H1 (cell line): ENCODE measurements around the gene LTBP1. TPM values are rescaled to one million over a fixed set of nuclear protein-coding genes. Genes with fewer than 3 reads are reported as not detected.

Experiments used
- CTCF ChIA-PET: fragments of 300-600 bp; sonication (Branson Sonifier 250); formaldehyde crosslinking; loops from one replicate; lab custom pipeline; 2021; ENCODE audit not compliant: partially characterized antibody; lab: Charles Lee
- POLR2A ChIA-PET: fragments of 300-600 bp; sonication (Branson Sonifier 250); formaldehyde crosslinking; loops from one replicate; lab custom pipeline; 2021; ENCODE audit warnings: inconsistent platforms; ENCODE audit not compliant: partially characterized antibody; lab: Charles Lee
- DNase-seq, 2 experiments: peaks; one replicate each; pipeline versions ENCODE4 v3.0.0 to v3.0.0-alpha.2; 2010 to 2022; ENCODE audit warnings: low spot score in 2 of 2, low read depth in 1 of 2, mixed read lengths in 1 of 2
- FAIRE-seq: peaks from 2 replicates; lab custom pipeline; 2011; peaks lifted over from hg19 to GRCh38; lab: Jason Lieb, UNC
- H2AFZ ChIP-seq: 2 replicates; pipeline ENCODE4 v1.8.1; 2012; ENCODE audit warnings: low read length, inconsistent platforms
- H2AK5ac ChIP-seq: 2 replicates; pipeline ENCODE4 v1.6.1; 2013; ENCODE audit warnings: low read depth, low read length
- H2BK120ac ChIP-seq: replicated peaks from 2 replicates; pipeline ENCODE3; 2013; ENCODE audit warnings: low read depth, low read length, inconsistent platforms
- H2BK12ac ChIP-seq: 2 replicates; pipeline ENCODE4 v1.6.1; 2013; ENCODE audit warnings: low read depth, low read length
- H2BK15ac ChIP-seq: 2 replicates; pipeline ENCODE4 v1.6.1; 2013; ENCODE audit warnings: low read length
- H2BK20ac ChIP-seq: 2 replicates; pipeline ENCODE4 v1.6.1; 2013; ENCODE audit warnings: low read length
- H2BK5ac ChIP-seq: 2 replicates; pipeline ENCODE4 v1.6.1; 2013; ENCODE audit warnings: low read depth, low read length
- H3K14ac ChIP-seq: 2 replicates; pipeline ENCODE4 v1.6.1; 2013; ENCODE audit warnings: inconsistent platforms; ENCODE audit not compliant: insufficient read length
- H3K18ac ChIP-seq: 2 replicates; pipeline ENCODE4 v1.6.1; 2013; ENCODE audit warnings: low read length; ENCODE audit errors: extremely low read depth
- H3K23ac ChIP-seq: 2 replicates; pipeline ENCODE4 v1.6.1; 2013; ENCODE audit warnings: inconsistent platforms; ENCODE audit not compliant: insufficient read length
- H3K23me2 ChIP-seq: 2 replicates; pipeline ENCODE4 v1.6.1; 2013; ENCODE audit warnings: low read depth, low read length
- H3K27ac ChIP-seq: 2 replicates; pipeline ENCODE4 v1.6.1; 2011; ENCODE audit warnings: low read depth, low read length, inconsistent platforms
- H3K27me3 ChIP-seq, 4 experiments: replicated peaks in 1 of 4; 1 replicate in 1 of 4; 2 replicates in 3 of 4; pipeline versions ENCODE4 v1.6.1 to v1.8.1; 2011 to 2013; ENCODE audit warnings: low read length in 3 of 4, mild to moderate bottlenecking in 3 of 4, inconsistent platforms in 2 of 4, mixed read lengths in 2 of 4, moderate library complexity in 1 of 4; ENCODE audit not compliant: control insufficient read depth in 3 of 4, insufficient read depth in 3 of 4; ENCODE audit errors: extremely low read depth in 1 of 4
- H3K36me3 ChIP-seq, 4 experiments: 2 replicates each; pipeline versions ENCODE4 v1.6.1 to v1.8.1; 2011 to 2013; ENCODE audit warnings: mild to moderate bottlenecking in 4 of 4, low read length in 3 of 4, moderate library complexity in 2 of 4, control low read depth in 1 of 4, inconsistent platforms in 1 of 4; ENCODE audit not compliant: insufficient read depth in 4 of 4, control insufficient read depth in 2 of 4
- H3K4ac ChIP-seq: replicated peaks from 2 replicates; pipeline ENCODE3; 2013; ENCODE audit warnings: low read length, low read depth, mixed read lengths, inconsistent platforms; ENCODE audit not compliant: insufficient read length
- H3K4me1 ChIP-seq, 4 experiments: replicated peaks in 1 of 4; 1 replicate in 1 of 4; 2 replicates in 3 of 4; pipeline versions ENCODE4 v1.6.1 to v1.8.1; 2011 to 2013; ENCODE audit warnings: low read length in 3 of 4, inconsistent platforms in 2 of 4, mixed read lengths in 1 of 4; ENCODE audit not compliant: insufficient read depth in 4 of 4, control insufficient read depth in 3 of 4
- H3K4me2 ChIP-seq, 2 experiments: 2 replicates each; pipeline versions ENCODE4 v1.6.1 to v1.8.1; 2011 to 2013; ENCODE audit warnings: low read depth in 2 of 2, low read length in 2 of 2, control low read depth in 1 of 2, inconsistent platforms in 1 of 2, mild to moderate bottlenecking in 1 of 2; ENCODE audit not compliant: insufficient read depth in 1 of 2
- H3K4me3 ChIP-seq, 4 experiments: fragments of 200-600, 300-600 bp in 1 of 4; sonication (generic), shearing (Covaris generic), sonication (Bioruptor Twin) in 1 of 4; 2 replicates each; pipeline versions ENCODE4 v1.5.1 to v1.8.1; 2011 to 2016; ENCODE audit warnings: low read length in 4 of 4, low read depth in 3 of 4, control low read depth in 2 of 4, inconsistent platforms in 2 of 4, mild to moderate bottlenecking in 2 of 4, mixed read lengths in 1 of 4, moderate library complexity in 1 of 4; ENCODE audit not compliant: insufficient read depth in 2 of 4; ENCODE audit errors: extremely low read depth in 1 of 4
- H3K56ac ChIP-seq: replicated peaks from 2 replicates; pipeline ENCODE3; 2013; ENCODE audit warnings: low read depth, mild to moderate bottlenecking, mixed read lengths, low read length, inconsistent platforms; ENCODE audit not compliant: insufficient read length
- H3K79me1 ChIP-seq: 2 replicates; pipeline ENCODE4 v1.6.1; 2013; ENCODE audit warnings: low read depth, low read length, control low read depth
- H3K79me2 ChIP-seq, 2 experiments: 2 replicates each; pipeline versions ENCODE4 v1.6.1 to v1.8.1; 2012 to 2013; ENCODE audit warnings: low read length in 2 of 2, mild to moderate bottlenecking in 2 of 2, inconsistent platforms in 1 of 2; ENCODE audit not compliant: insufficient read depth in 2 of 2, control insufficient read depth in 1 of 2
- H3K9ac ChIP-seq, 4 experiments: replicated peaks in 1 of 4; 1 replicate in 1 of 4; 2 replicates in 3 of 4; pipeline versions ENCODE4 v1.6.1 to v1.8.1; 2011 to 2013; ENCODE audit warnings: low read depth in 3 of 4, low read length in 3 of 4, control low read depth in 2 of 4, mild to moderate bottlenecking in 2 of 4, moderate library complexity in 2 of 4, inconsistent platforms in 1 of 4; ENCODE audit errors: extremely low read depth in 1 of 4
- H3K9me3 ChIP-seq, 2 experiments: 2 replicates each; pipeline versions ENCODE4 v1.6.1 to v1.8.1; 2012 to 2013; ENCODE audit warnings: mild to moderate bottlenecking in 2 of 2, moderate library complexity in 2 of 2, control low read depth in 1 of 2, inconsistent platforms in 1 of 2, low read depth in 1 of 2, low read length in 1 of 2, mixed read lengths in 1 of 2; ENCODE audit not compliant: insufficient read depth in 2 of 2
- H4K20me1 ChIP-seq, 2 experiments: replicated peaks in 1 of 2; 2 replicates each; pipeline versions ENCODE3 to v1.8.1; 2011 to 2013; ENCODE audit warnings: inconsistent platforms in 2 of 2, low read length in 2 of 2, mild to moderate bottlenecking in 1 of 2; ENCODE audit not compliant: insufficient read depth in 2 of 2, control insufficient read depth in 1 of 2
- H4K5ac ChIP-seq: 2 replicates; pipeline ENCODE4 v1.6.1; 2013; ENCODE audit warnings: low read length, low read depth, mixed read lengths, inconsistent platforms; ENCODE audit not compliant: insufficient read length
- H4K8ac ChIP-seq: 2 replicates; pipeline ENCODE4 v1.8.0; 2013; ENCODE audit warnings: mild to moderate bottlenecking, moderate library complexity, low read length, inconsistent platforms; ENCODE audit not compliant: insufficient read depth; ENCODE audit errors: extremely low read depth
- H4K91ac ChIP-seq: replicated peaks from 2 replicates; pipeline ENCODE3; 2013; ENCODE audit warnings: low read length, mixed read lengths, inconsistent platforms; ENCODE audit not compliant: insufficient read length
- BACH1 ChIP-seq: IDR thresholded peaks from 2 replicates; pipeline ENCODE4 v1.6.1; 2012; ENCODE audit warnings: low read length, improper control_type of control experiment
- BRCA1 ChIP-seq: IDR thresholded peaks from 2 replicates; pipeline ENCODE4 v1.6.1; 2012; ENCODE audit warnings: low read depth, low read length, improper control_type of control experiment
- JUN ChIP-seq: IDR thresholded peaks from 2 replicates; pipeline ENCODE4 v1.6.1; 2011; ENCODE audit warnings: low read depth, mild to moderate bottlenecking, improper control_type of control experiment, low read length
- JUND ChIP-seq: IDR thresholded peaks from 2 replicates; pipeline ENCODE4 v1.6.1; 2011; ENCODE audit warnings: mild to moderate bottlenecking, improper control_type of control experiment, low read length
- SAP30 ChIP-seq: fragments of 300-600 bp; sonication (generic); IDR thresholded peaks from 2 replicates; pipeline ENCODE4 v1.7.1; 2012; ENCODE audit warnings: low read length, moderate library complexity, mild to moderate bottlenecking, inconsistent platforms; ENCODE audit not compliant: insufficient read depth, insufficient replicate concordance
- ZNF274 ChIP-seq: IDR thresholded peaks from 2 replicates; pipeline ENCODE4 v1.7.0; 2012; ENCODE audit warnings: low read length, borderline replicate concordance; ENCODE audit errors: extremely low read depth
- WGBS, 2 experiments: shearing (Covaris generic) in 1 of 2; methylation state at CpG; one replicate each; pipeline versions ENCODE4 v1.1.6 to v1.1.7; 2013 to 2015; ENCODE audit warnings: low lambda C conversion rate in 2 of 2, mixed read lengths in 2 of 2, inconsistent platforms in 1 of 2, low coverage in 1 of 2, missing lambda C conversion rate in 1 of 2; ENCODE audit not compliant: insufficient replicate concordance in 2 of 2, insufficient coverage in 1 of 2, insufficient read length in 1 of 2; ENCODE audit errors: extremely low coverage in 1 of 2, missing lambda C conversion rate in 1 of 2; 5-methylcytosine and 5-hydroxymethylcytosine counted together
- polyA plus RNA-seq, 7 experiments: library from polyadenylated mRNA; depleted of rRNA in 3 of 7; stranded (reverse) in 5 of 7; unstranded in 2 of 7; fragments of >200 nt in 5 of 7; fragments of 200-250 nt in 2 of 7; gene quantifications; 1 replicate in 5 of 7; 2 replicates in 1 of 7; 4 replicates in 1 of 7; pipeline versions ENCODE4 v1.2.1 to v1.2.3, GENCODE V29; 2011 to 2013; ENCODE audit warnings: missing spikeins in 2 of 7, mixed read lengths in 2 of 7
- total RNA-seq: library from RNA; stranded (reverse); fragmentation: NEBNext Ultra II Directional; extraction: Animal tissue kit (Norgen Biotek cat#: 25700); gene quantifications from 2 replicates; pipeline ENCODE4 v1.2.1, GENCODE V29; 2021

LTBP1 gene
- total and polyA plus RNA-seq, 2 of the 8 experiments (the other 6 are each of a cell fraction or from before 2014, with no cell fraction given): 15.4 to 24.7 TPM

GRCh38 chr2:32991091-32991845, 44.5 kb downstream of the LTBP1 start:
- Histone ChIP-seq H2BK20ac (no peak overlapping the region), H4K5ac (no peak overlapping the region), H3K23me2 (peaks cover 2% of the 10 kb centered on the region; the same call in 1 of the 2 replicates), H3K27me3 (no peaks in the 10 kb centered on the region), H3K9me3 (no peaks in the 10 kb centered on the region), H3K36me3 (no peaks in the 10 kb centered on the region), H2BK12ac (no peak overlapping the region), H3K4me1 (no peaks in the 10 kb centered on the region), H2BK120ac (no peak overlapping the region), H4K20me1 (no peaks in the 10 kb centered on the region), H3K56ac (no peak overlapping the region), H4K91ac (no peak overlapping the region), H3K79me1 (no peaks in the 10 kb centered on the region; the same call in 1 of the 2 replicates), H4K8ac (no peak overlapping the region), H3K23ac (no peak overlapping the region), H3K9ac (no peak overlapping the region), H3K4me2 (no peak overlapping the region), H3K14ac (no peak overlapping the region), H3K18ac (no peak overlapping the region), H2AK5ac (no peak overlapping the region), H2BK15ac (no peak overlapping the region), H3K27ac (no peak overlapping the region), H3K4me3 (no peak overlapping the region), H3K79me2 (no peaks in the 10 kb centered on the region), H2AFZ (no peak overlapping the region), H3K4ac (no peak overlapping the region), H2BK5ac (no peak overlapping the region)
- DNase-seq (no peak), FAIRE-seq (no peak)
- CTCF ChIA-PET: interaction anchor here (1.2 kb wide), 1 partner anchor 404 kb away, joined by 5 read pairs; no protein-coding TSS in a partner anchor
- POLR2A ChIA-PET: interaction anchor here (0.7 kb wide), 1 partner anchor 11 kb away, joined by 3 read pairs; no protein-coding TSS in a partner anchor
- TF ChIP-seq SAP30: no peak
- TF ChIP-seq JUND: no peak
- TF ChIP-seq JUN: no peak
- TF ChIP-seq BRCA1: no peak
- TF ChIP-seq BACH1: no peak
- TF ChIP-seq ZNF274: no peak
- 80% methylated on average over 6 of the region's 6 CpGs; no CpG with 5 or more reads in 1 of the 2 experiments for WGBS, 2 experiments
